ENCODE data around the gene NCOR2. TPM values are rescaled to one million over a fixed set of nuclear protein-coding genes. Genes with fewer than 3 reads are reported as not detected.
A peak's percentile ranks its signal among the peaks of the same experiment; 100 is the strongest.

NCOR2 gene
- 10 to 100 TPM in 1 of 3 donors, 1 to 10 TPM in 2; 1.6 to 10.2 (median 2.1) TPM for polyA plus RNA-seq

GRCh38 chr12:124566997-124567672, at the start of gene NCOR2:
Gene NCOR2 (minus strand): TSS chr12:124567612. CDS start chr12:124495251, 72,361 bp downstream.
- DNase-seq, result peak; percentile 46 to 47 (median 46)
- Mint-ChIP-seq H3K36me3 (no peaks in the 10 kb centered on the region), H3K4me3 (peak within 1 kb of the TSS; percentile 89 to 94 (median 91)), H3K4me1 (peaks cover 14 to 18% of the 10 kb centered on the region in 2 donors), H3K27ac (peak within 1 kb of the TSS; percentile 75 to 96 (median 84)), H3K9me3 (no peaks in the 10 kb centered on the region), H3K27me3 (ENCODE audit: low read depth in 3 of 3) (peaks cover 0 to 8% (median 2%) of the 10 kb centered on the region in 3 donors)

- H3K4me3 Mint-ChIP-seq, result no peak overlapping the region
- peaks cover 2 to 5% (median 4%) of the 10 kb centered on the region in 3 donors for H3K27me3 Mint-ChIP-seq (ENCODE audit: low read depth in 3 of 3)
- DNase-seq, result no peak
- no peaks in the 10 kb centered on the region for H3K4me1 Mint-ChIP-seq
- H3K9me3 Mint-ChIP-seq, result no peaks in the 10 kb centered on the region
- H3K27ac Mint-ChIP-seq, result no peak overlapping the region
- H3K36me3 Mint-ChIP-seq, result no peaks in the 10 kb centered on the region
Observed at GRCh38 chr12:124616394-124617221, 49.2 kb upstream of the NCOR2 start.

GRCh38 chr12:124614512-124615292, 47.3 kb upstream of the NCOR2 start:
- H3K27me3 Mint-ChIP-seq (ENCODE audit: low read depth in 3 of 3), result peaks cover 4 to 9% (median 4%) of the 10 kb centered on the region in 3 donors
- no peaks in the 10 kb centered on the region for H3K9me3 Mint-ChIP-seq
- peaks cover under 1% of the 10 kb centered on the region in 2 donors for H3K4me1 Mint-ChIP-seq
- no peak overlapping the region for H3K27ac Mint-ChIP-seq
- no peak for DNase-seq
- no peaks in the 10 kb centered on the region for H3K36me3 Mint-ChIP-seq
- no peak overlapping the region for H3K4me3 Mint-ChIP-seq

GRCh38 chr12:124613151-124613585, 45.8 kb upstream of the NCOR2 start:
- no peak for DNase-seq
- no peaks in the 10 kb centered on the region for H3K9me3 Mint-ChIP-seq
- no peaks in the 10 kb centered on the region for H3K36me3 Mint-ChIP-seq
- no peak overlapping the region for H3K4me3 Mint-ChIP-seq
- no peak overlapping the region for H3K27ac Mint-ChIP-seq
- peaks cover 14 to 15% of the 10 kb centered on the region in 2 donors for H3K4me1 Mint-ChIP-seq
- peaks cover 9 to 16% (median 10%) of the 10 kb centered on the region in 3 donors for H3K27me3 Mint-ChIP-seq (ENCODE audit: low read depth in 3 of 3)

- peaks cover 9 to 20% (median 15%) of the 10 kb centered on the region in 3 donors for H3K27me3 Mint-ChIP-seq (ENCODE audit: low read depth in 3 of 3)
- no peak overlapping the region for H3K27ac Mint-ChIP-seq
- H3K4me3 Mint-ChIP-seq, result no peak overlapping the region
Observed at GRCh38 chr12:124612410-124612680, 44.9 kb upstream of the NCOR2 start.

GRCh38 chr12:124611559-124612409, 44.4 kb upstream of the NCOR2 start:
- Mint-ChIP-seq H3K27ac (no peak overlapping the region), H3K4me1 (peaks cover 14 to 15% of the 10 kb centered on the region in 2 donors), H3K27me3 (ENCODE audit: low read depth in 3 of 3) (peaks cover 8 to 20% (median 15%) of the 10 kb centered on the region in 3 donors), H3K9me3 (no peaks in the 10 kb centered on the region), H3K4me3 (no peak overlapping the region), H3K36me3 (no peaks in the 10 kb centered on the region)
- no peak for DNase-seq

More at GRCh38 chr12:124612410-124612680, 44.9 kb upstream of the NCOR2 start:
- Mint-ChIP-seq H3K4me1 (peaks cover 14 to 15% of the 10 kb centered on the region in 2 donors), H3K36me3 (no peaks in the 10 kb centered on the region), H3K9me3 (no peaks in the 10 kb centered on the region)
- no peak for DNase-seq

- H3K36me3 Mint-ChIP-seq, result no peaks in the 10 kb centered on the region
- H3K9me3 Mint-ChIP-seq, result no peaks in the 10 kb centered on the region
- H3K27me3 Mint-ChIP-seq (ENCODE audit: low read depth in 3 of 3), result peaks cover 8 to 20% (median 15%) of the 10 kb centered on the region in 3 donors
- DNase-seq, result no peak
- peaks cover 14 to 15% of the 10 kb centered on the region in 2 donors for H3K4me1 Mint-ChIP-seq
- no peak overlapping the region for H3K4me3 Mint-ChIP-seq
- H3K27ac Mint-ChIP-seq, result no peak overlapping the region
Observed at GRCh38 chr12:124610629-124611558, 43.5 kb upstream of the NCOR2 start.

- H3K4me3 Mint-ChIP-seq, result no peak overlapping the region
- H3K27me3 Mint-ChIP-seq (ENCODE audit: low read depth in 3 of 3), result peaks cover 8 to 18% (median 15%) of the 10 kb centered on the region in 3 donors
- DNase-seq, result no peak
- peaks cover 14 to 15% of the 10 kb centered on the region in 2 donors for H3K4me1 Mint-ChIP-seq
- no peaks in the 10 kb centered on the region for H3K36me3 Mint-ChIP-seq
- H3K9me3 Mint-ChIP-seq, result no peaks in the 10 kb centered on the region
- H3K27ac Mint-ChIP-seq, result no peak overlapping the region
Observed at GRCh38 chr12:124610021-124610612, 42.7 kb upstream of the NCOR2 start.

- peak; percentile 46 to 56 (median 54) for DNase-seq
- Mint-ChIP-seq H3K36me3 (no peaks in the 10 kb centered on the region), H3K4me1 (peaks cover 14 to 15% of the 10 kb centered on the region in 2 donors), H3K27me3 (ENCODE audit: low read depth in 3 of 3) (peaks cover 10 to 18% (median 15%) of the 10 kb centered on the region in 3 donors), H3K4me3 (peak overlapping the region; percentile 32 to 76 (median 57)), H3K9me3 (no peaks in the 10 kb centered on the region), H3K27ac (peak overlapping the region in 2 of 6 donors; percentile 10 to 81)
Observed at GRCh38 chr12:124609041-124609989, 41.9 kb upstream of the NCOR2 start.

- no peak for DNase-seq
- no peak overlapping the region for H3K27ac Mint-ChIP-seq
- H3K4me3 Mint-ChIP-seq, result peak overlapping the region; percentile 32 to 76 (median 57)
- H3K36me3 Mint-ChIP-seq, result no peaks in the 10 kb centered on the region
- H3K4me1 Mint-ChIP-seq, result peaks cover 14 to 15% of the 10 kb centered on the region in 2 donors
- no peaks in the 10 kb centered on the region for H3K9me3 Mint-ChIP-seq
- peaks cover 10 to 18% (median 15%) of the 10 kb centered on the region in 3 donors for H3K27me3 Mint-ChIP-seq (ENCODE audit: low read depth in 3 of 3)
Observed at GRCh38 chr12:124608450-124608870, 41.0 kb upstream of the NCOR2 start.
